Cerebellar cortex (tissue), 1 donor: ENCODE data around the gene LILRB2.
"Not testable (repeated sequence)": the region's sequence is repeated elsewhere in the genome, so short reads cannot be mapped to it uniquely, and the experiment has no call there.

Source experiments
- DNase-seq: peaks from one replicate; pipeline ENCODE4 v3.0.0-alpha.2; 2015; ENCODE audit warnings: low spot score

Gene LILRB2

DNA sequence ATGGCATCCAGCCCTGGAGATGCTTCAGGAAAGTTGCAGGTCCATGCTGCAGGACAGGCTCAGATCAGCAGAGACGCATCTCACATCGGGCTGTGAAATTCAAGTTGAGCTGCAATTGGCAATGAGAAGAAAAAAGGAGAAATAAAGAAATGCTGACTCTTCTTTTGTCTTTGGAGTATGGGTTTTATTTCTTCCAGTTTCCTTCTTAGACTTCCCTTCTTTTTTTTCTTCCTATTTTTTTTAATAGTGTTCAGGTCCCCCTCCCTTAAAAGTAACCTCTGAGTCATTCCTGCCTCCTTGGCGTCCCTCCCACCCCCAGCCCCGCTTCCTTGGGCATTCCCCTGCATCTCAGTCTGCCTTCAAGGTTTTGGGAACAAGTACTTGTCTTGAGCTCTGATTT lies 9.3 kb downstream of the LILRB2 start:
- DNase-seq = not testable (repeated sequence)

- DNase-seq = no peak
These were observed 9.8 kb downstream of the LILRB2 start for GRCh38 chr19:54271106-54271505.

DNA sequence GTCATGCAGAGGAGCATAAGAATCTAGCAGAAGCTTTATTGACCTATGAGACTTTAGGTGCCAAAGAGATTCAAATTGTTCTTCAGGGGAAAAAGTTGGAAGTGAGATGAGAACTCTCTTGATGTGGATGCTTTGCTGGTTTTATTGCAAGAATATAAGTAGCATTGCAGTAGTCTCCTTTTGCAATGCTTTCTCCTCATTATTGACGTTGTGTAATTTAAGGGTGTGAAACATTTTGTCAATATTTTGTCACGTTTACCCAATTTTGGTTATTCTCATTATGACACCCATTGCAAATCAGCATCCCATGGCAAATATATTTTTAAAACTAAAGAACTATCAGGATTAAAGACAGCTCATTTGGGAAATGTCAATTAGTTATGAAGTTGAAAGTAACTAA lies 12.0 kb downstream of the LILRB2 start:
- DNase-seq = no peak

GRCh38 chr19:54266133-54266532 lies 14.8 kb downstream of the LILRB2 start:
- DNase-seq = peak; percentile 67

DNA sequence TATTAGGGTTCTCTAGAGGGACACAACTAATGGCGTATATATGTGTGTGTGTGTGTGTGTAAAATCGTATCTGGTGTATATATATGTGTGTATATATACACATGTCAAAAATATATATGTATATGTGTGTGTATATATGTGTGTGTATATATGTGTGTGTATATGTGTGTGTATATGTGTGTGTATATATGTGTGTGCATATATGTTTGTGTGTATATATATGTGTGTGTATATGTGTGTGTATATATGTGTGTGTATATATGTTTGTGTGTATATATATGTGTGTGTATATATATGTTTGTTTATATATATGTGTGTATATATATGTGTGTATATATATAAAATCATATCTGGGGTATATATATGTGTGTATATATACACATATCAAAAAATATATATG lies 18.4 kb downstream of the LILRB2 start:
- DNase-seq = no peak

GRCh38 chr19:54262066-54262465 lies 18.8 kb downstream of the LILRB2 start:
- DNase-seq = no peak

- DNase-seq = no peak
These were observed 23.8 kb downstream of the LILRB2 start, which contains the start of gene LILRB5 for GRCh38 chr19:54257116-54257480. TSS of gene LILRB5 (minus strand) at chr19:54257273. CDS start at chr19:54257193, 80 bp downstream.

GRCh38 chr19:54256250-54257115 lies 24.4 kb downstream of the LILRB2 start:
- no peak for DNase-seq

DNA sequence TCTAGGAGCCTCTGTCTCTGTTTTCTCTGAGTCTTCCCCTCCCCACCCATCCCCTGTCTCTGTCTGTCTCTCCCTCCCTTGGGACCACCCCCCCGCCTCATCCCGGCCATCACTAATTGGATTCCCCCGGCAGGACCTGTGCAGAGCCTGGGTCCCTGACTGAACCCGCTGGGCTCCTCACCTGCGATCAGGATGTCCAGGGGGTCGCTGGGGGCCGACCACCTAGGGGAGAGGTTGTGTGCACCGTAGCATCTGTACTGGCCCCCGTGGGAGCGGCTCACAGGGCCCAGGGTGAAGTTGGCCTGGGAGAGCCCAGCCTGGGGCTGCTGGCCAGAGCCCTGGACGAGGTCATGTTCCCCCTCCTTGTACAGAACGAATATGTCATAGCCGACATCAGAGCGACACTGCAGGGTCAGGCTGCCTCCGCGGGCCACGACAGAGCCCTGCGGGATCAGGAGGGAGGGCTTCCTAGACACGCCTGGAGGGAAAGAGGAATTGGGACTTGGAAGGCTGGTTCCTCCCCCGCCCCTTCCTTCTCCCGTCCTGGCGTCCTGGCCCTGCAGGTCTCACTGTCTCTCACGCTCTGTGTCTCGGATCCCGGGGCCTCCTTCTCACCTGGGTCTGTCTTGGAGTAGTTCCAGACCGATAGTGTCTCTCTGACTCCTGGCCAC lies 25.7 kb downstream of the LILRB2 start:
- no peak for DNase-seq

- DNase-seq = no peak
These were observed 26.6 kb downstream of the LILRB2 start for GRCh38 chr19:54254195-54254906.

GRCh38 chr19:54253331-54254194 lies 27.3 kb downstream of the LILRB2 start:
- DNase-seq = no peak

- DNase-seq = no peak
These were observed 28.1 kb downstream of the LILRB2 start for GRCh38 chr19:54252845-54253244.

- no peak for DNase-seq
These were observed 28.7 kb downstream of the LILRB2 start for GRCh38 chr19:54252243-54252642.

DNA sequence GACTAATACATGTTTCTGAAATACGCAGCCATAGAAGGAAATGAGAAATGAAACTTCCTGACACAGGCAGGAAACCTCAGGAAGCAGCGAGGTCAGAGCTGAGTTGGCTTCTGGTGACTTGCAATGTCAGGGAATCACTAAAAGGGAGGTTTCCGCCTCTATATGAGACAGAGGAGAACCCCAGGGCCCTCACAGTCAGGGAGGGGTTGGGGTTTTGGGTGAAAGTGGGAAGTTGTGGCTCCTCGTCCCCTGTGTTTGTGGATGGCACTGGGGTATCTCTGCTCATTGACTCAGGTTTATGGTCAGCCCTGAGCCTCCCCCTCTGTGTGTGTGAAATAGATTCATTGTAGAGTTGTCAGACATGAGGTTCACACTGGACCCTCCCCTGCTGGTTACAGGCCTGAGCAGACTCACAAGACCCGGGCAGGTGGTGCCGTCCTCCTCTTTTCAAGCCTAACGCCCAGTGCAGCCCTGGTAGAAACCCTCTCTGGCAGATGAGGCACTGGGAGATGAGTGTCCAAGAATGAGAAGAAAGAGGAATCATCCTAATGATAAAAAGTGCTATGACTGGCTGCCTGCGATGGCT lies 32.8 kb downstream of the LILRB2 start:
- no peak for DNase-seq

GRCh38 chr19:54247106-54247930 lies 33.6 kb downstream of the LILRB2 start:
- DNase-seq = no peak

DNA sequence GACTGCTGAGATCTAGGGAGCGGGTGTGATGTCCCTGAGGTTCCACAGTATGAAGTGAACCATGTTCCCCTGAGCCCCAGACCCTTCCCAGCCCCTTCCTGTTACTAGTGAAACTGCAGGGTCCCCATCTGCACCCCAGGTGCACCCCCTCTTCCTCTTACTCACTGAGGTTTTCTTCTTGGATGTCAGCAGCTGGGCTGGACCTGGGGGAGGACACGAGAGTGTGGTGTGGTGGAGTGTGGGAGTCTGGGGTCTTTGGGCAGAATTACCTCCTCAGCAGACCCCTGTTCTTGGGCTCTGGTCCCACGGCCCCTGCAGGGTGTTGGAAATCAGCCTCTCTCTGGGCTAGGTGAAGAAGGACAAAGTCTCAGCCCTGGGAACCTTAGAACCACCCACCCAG lies 35.0 kb downstream of the LILRB2 start:
- no peak for DNase-seq

DNA sequence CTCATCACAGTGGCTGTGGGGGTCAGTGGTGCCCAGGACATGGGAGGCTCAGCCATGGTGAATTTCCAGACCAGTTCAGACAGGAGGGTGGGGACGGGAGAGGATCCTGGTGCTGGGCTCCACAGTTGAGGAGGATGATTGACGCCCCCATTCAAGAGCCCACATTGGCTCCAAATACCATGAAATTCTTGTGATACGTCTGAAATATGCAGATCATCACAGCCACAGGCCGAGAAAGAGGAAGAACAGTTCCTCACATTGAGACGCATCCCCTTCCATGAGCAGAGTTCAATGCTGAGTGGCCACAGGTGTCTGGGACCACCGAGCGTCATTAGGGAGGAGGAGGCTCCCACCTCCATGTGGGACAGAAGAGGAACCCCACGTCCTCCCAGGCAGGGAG lies 37.1 kb downstream of the LILRB2 start:
- DNase-seq = not testable (repeated sequence)

DNA sequence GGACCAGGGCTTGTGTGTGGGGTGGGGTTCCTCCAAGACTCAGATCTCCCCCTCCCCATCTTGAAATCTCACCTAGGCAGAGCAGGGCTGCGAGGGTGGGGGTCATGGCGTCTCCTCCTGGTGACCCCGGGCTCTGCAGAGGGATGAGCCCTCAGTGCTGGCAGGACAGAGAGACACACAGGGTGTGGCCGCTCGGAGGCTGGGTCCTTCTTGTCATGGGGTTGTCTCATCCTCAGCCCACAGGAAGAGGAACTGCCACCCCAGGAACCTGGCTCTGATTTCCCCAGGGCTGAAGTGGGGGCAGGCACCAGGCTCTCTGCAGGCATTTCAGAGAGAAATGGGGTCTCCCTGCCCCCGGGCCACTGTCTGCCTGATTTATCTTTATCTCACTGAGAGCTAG lies 38.3 kb downstream of the LILRB2 start, which contains the start of gene LILRA6:
Gene LILRA6 (minus strand): TSS at position 145 of the 400 bp plus-strand sequence.
- DNase-seq = not testable (repeated sequence)

DNA sequence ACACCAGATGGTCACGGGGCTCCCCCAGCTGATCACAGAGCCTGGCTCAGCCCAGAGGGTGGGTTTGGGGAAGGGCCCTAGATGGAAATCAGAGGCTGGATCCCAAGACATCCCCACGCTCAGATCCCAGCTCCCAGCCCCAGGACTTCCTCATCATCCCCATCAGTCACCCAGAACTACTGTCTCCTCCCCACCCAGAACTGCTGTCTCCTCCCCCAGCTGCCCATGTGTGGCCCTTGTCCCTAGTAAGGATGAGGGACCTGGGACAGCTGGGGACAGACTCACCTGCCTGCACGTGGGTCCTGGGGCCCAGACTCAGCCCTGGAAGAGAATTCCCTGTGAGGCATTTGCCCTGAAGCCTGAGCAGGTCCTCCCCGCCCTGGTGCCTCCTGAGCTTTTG lies 38.7 kb downstream of the LILRB2 start:
- DNase-seq = not testable (repeated sequence)
